Aorta (tissue), 5 donors: Measurements from ENCODE around the gene MTFP1. TPM values are rescaled to one million over a fixed set of nuclear protein-coding genes. Genes with fewer than 3 reads are reported as not detected.
A peak's percentile ranks its signal among the peaks of the same experiment; 100 is the strongest.

ENCODE experiments used
- ATAC-seq: fragments of 200-7000 bp; cut with Tn5 transposase; one replicate; pipeline ENCODE4 v1.9.1; 2022; ENCODE audit warnings: moderate library complexity; ENCODE audit not compliant: low FRiP score
- DNase-seq, 2 donors: peaks; one replicate each; pipeline ENCODE4 v3.0.0-alpha.2; 2020
- H3K27ac ChIP-seq, 2 donors: one replicate each; pipeline ENCODE4 v1.5.1; 2013; ENCODE audit warnings: low read length in 2 of 2, mild to moderate bottlenecking in 2 of 2, moderate library complexity in 2 of 2, control low read depth in 1 of 2, inconsistent platforms in 1 of 2, low read depth in 1 of 2
- H3K27me3 ChIP-seq, 2 donors: one replicate each; pipeline ENCODE4 v1.6.1; 2013; ENCODE audit warnings: control low read depth in 1 of 2, low read length in 1 of 2, mild to moderate bottlenecking in 1 of 2, moderate library complexity in 1 of 2; ENCODE audit not compliant: insufficient read depth in 2 of 2, control insufficient read depth in 1 of 2
- H3K36me3 ChIP-seq, 2 donors: one replicate each; pipeline ENCODE4 v1.6.1; 2013; ENCODE audit warnings: control low read depth in 1 of 2, low read length in 1 of 2, mild to moderate bottlenecking in 1 of 2; ENCODE audit not compliant: insufficient read depth in 2 of 2, control insufficient read depth in 1 of 2
- H3K4me1 ChIP-seq, 2 donors: one replicate each; pipeline ENCODE4 v1.6.1; 2013; ENCODE audit warnings: low read length in 2 of 2, control low read depth in 1 of 2, mild to moderate bottlenecking in 1 of 2, moderate library complexity in 1 of 2; ENCODE audit not compliant: insufficient read depth in 2 of 2, control insufficient read depth in 1 of 2
- H3K4me3 ChIP-seq, 2 donors: one replicate each; pipeline ENCODE4 v1.5.1; 2013; ENCODE audit warnings: low read length in 2 of 2, control low read depth in 1 of 2, mild to moderate bottlenecking in 1 of 2
- H3K9me3 ChIP-seq: one replicate; pipeline ENCODE4 v1.6.1; 2013; ENCODE audit warnings: mild to moderate bottlenecking, low read length; ENCODE audit not compliant: control insufficient read depth
- WGBS, 2 donors: extraction: QIAGEN DNeasy Blood & Tissue Kit; methylation state at CpG; one replicate each; pipeline ENCODE4 v1.1.7; 2013; 5-methylcytosine and 5-hydroxymethylcytosine counted together
- intact Hi-C, 2 donors: fragments of 100-400 bp; cut with DNase I; formaldehyde crosslinking; loops; one replicate each; pipeline versions ENCODE4 v1.14.2 to v1.15.0; 2022
- long read RNA-seq, 2 donors: library from polyadenylated mRNA; unstranded; transcript quantifications; one replicate each; pipeline ENCODE4 v2.0.0, GENCODE V29; 2020 to 2021
- polyA plus RNA-seq, 2 donors: library from polyadenylated mRNA; stranded (reverse); fragments of 200-250 nt; gene quantifications; one replicate each; pipeline ENCODE4 v1.2.3, GENCODE V29; 2013
- total RNA-seq, 2 donors: library from RNA; stranded (reverse); fragmentation: NEBNext Ultra II Directional; extraction: Animal tissue kit (Norgen Biotek cat#: 25700); gene quantifications; one replicate each; pipeline ENCODE4 v1.2.1, GENCODE V29; 2021
- donor health status: healthy with polysubstance abuse.
- donor health status: Bipolar disorder and iron deficiency.
- donor health status: DM: no; HTN: no; CAD: no.
- donor health status: DM: no; HTN: no; CAD: no.
- donor health status: DM: yes; HTN: yes; CAD: no.

Gene MTFP1
- total RNA-seq (1 to 10 TPM; 4.1 to 4.4 TPM), polyA plus RNA-seq (1 to 10 TPM; 4.0 to 6.8 TPM)
- long read RNA-seq, donor 1, transcript MTFP1-201 (4 exons, 1,370 nt), result major isoform, 15 of 20 reads
- long read RNA-seq, donor 1, partial matches to known transcripts, result 1 of 20 reads
- long read RNA-seq, donor 1, other reads (novel, unspliced or antisense), result 2 of 20 reads
- long read RNA-seq, donor 2, transcript MTFP1-201 (4 exons, 1,370 nt), result major isoform, 5 of 5 reads
- long read RNA-seq, donor 2, partial matches to known transcripts, result 0 of 5 reads
- long read RNA-seq, donor 2, other reads (novel, unspliced or antisense), result 0 of 5 reads

DNA sequence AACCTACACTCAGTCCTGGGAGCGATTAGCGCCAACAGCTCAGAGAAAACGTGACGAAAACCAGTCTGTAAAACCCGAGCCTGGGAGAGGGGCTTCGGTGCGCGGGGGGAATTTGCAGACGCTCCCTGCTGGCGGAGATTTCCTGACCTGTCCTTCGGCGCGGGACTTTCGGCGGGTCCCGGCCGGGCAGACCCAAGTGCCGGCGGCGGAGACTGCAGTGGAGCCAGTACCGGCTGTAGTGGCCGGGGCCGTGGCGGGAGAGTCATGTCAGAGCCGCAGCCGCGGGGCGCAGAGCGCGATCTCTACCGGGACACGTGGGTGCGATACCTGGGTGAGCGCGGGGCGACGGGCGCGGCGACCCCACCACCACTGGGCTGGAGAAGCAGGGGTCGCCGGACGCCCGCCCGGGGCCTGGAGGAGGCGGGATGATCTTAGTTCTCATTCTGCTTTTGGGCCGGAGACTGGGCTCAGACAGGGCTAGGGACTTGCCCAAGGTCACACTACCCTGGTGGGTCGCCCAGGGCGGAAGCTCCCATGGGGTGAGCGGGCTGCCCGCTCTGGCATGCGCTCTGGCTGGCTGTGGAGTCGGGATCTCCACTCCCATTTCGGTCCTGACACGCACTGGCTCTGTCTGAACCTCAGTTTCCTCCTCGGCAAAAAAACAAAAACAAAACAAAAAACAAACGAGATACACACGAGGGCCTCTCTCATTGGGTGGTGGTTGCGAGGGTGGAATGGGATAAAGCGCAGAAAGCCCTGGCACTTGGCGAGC, at the start of gene MTFP1:
Gene MTFP1 (plus strand): TSS at position 153 of the 772 bp plus-strand sequence. CDS start 112 bp downstream, at position 265.
- no peaks in the 10 kb centered on the region for H3K9me3 ChIP-seq
- peaks cover 0 to 3% of the 10 kb centered on the region in 2 donors for H3K4me1 ChIP-seq
- H3K36me3 ChIP-seq, result no peaks in the 10 kb centered on the region
- peak within 1 kb of the TSS; percentile 24 to 43 for H3K4me3 ChIP-seq
- DNase-seq (peak; percentile 71 to 87), ATAC-seq (no peak)
- no peaks in the 10 kb centered on the region for H3K27me3 ChIP-seq
- H3K27ac ChIP-seq, result peak within 1 kb of the TSS in 1 of 2 donors; percentile 30
- WGBS, 2 donors, result 1% methylated on average over 58 to 61 of the region's 61 CpGs
- intact Hi-C loops, result no loop called here

GRCh38 chr22:30380011-30380410, 45.6 kb upstream of the MTFP1 start:
- H3K4me1 ChIP-seq, result no peaks in the 10 kb centered on the region
- no peaks in the 10 kb centered on the region for H3K27me3 ChIP-seq
- intact Hi-C loops, result no loop called here
- WGBS, 2 donors, result 92 to 95% methylated on average over 19 to 20 of the region's 20 CpGs
- H3K27ac ChIP-seq, result no peak overlapping the region
- no peak for DNase-seq
- no peaks in the 10 kb centered on the region for H3K36me3 ChIP-seq
- H3K9me3 ChIP-seq, result no peaks in the 10 kb centered on the region
- ATAC-seq, result no peak
- H3K4me3 ChIP-seq, result no peak overlapping the region

DNA sequence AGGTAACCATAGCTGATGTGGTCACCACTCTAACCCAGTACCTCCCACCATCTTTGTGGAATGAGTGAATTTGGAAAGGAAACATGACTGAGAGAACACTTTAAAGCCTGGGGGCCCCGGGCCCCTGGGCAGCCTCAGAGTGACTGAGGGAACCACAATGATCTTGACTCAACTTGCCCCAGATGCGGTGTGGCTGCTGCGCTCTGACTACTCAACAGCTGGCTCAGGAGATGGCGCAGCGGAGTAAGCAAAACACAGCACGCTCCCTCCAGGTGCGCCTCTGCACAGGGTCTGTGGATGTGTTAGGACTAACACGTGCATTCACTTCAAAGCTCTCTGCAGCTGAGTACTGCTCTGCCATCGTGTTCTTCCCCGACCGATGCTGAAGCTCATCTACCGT, 44.3 kb upstream of the MTFP1 start:
- intact Hi-C loops, result no loop called here
- Histone ChIP-seq H3K27me3 (no peaks in the 10 kb centered on the region), H3K4me3 (no peak overlapping the region), H3K36me3 (no peaks in the 10 kb centered on the region), H3K9me3 (no peaks in the 10 kb centered on the region), H3K4me1 (no peaks in the 10 kb centered on the region), H3K27ac (no peak overlapping the region)
- 85 to 92% methylated on average over 12 of the region's 12 CpGs for whole genome bisulfite sequencing, 2 donors
- ATAC-seq (no peak), DNase-seq (no peak)

DNA sequence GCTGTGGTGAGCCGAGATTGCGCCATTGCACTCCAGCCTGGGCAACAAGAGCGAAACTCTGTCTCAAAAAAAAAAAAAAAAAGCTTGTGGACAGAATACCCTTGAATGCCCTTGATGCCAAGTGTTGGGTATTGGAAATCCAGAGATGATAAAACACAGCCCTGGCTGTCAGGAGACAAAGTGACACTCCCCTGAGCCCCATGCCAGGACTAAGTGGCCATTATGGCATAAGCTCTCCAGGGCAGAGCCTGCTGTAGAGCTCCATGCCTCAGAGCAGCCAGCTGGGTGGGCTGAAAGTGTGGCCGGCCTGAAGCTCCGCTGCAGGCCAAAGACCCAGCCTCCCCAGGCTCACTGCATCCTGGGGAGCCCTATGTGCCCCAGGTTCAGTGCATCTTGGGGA, 43.2 kb upstream of the MTFP1 start:
- ATAC-seq (no peak), DNase-seq (no peak)
- intact Hi-C loops, result no loop called here
- H3K27ac ChIP-seq, result no peak overlapping the region
- 90 to 95% methylated on average over 5 of the region's 5 CpGs for WGBS, 2 donors
- no peaks in the 10 kb centered on the region for H3K36me3 ChIP-seq
- H3K4me3 ChIP-seq, result no peak overlapping the region
- H3K27me3 ChIP-seq, result no peaks in the 10 kb centered on the region
- H3K9me3 ChIP-seq, result no peaks in the 10 kb centered on the region
- no peaks in the 10 kb centered on the region for H3K4me1 ChIP-seq

DNA sequence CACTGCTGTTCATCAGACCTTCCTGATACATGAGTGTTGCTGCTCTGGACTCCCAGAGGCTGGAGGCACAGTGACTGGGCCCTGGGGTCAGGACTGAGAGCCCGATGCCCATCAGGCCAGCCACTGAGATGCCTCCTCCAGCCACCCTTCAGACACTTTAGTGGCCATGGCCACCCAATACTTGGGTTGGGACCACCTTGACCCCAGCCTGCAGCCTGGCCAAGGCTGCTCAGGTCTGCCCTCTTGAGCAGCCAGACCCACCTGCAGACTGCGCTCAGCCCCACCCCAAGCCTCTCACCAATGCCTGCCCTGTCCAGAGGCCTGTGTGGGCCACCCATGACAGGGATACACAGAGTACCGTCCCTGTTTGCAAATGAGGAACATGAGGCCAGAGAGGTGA, 42.5 kb upstream of the MTFP1 start:
- intact Hi-C loops, result no loop called here
- no peaks in the 10 kb centered on the region for H3K27me3 ChIP-seq
- no peak overlapping the region for H3K4me3 ChIP-seq
- H3K36me3 ChIP-seq, result no peaks in the 10 kb centered on the region
- no peaks in the 10 kb centered on the region for H3K4me1 ChIP-seq
- WGBS, 2 donors, result 62 to 86% methylated on average over 3 of the region's 3 CpGs
- ATAC-seq (no peak), DNase-seq (no peak)
- no peaks in the 10 kb centered on the region for H3K9me3 ChIP-seq
- H3K27ac ChIP-seq, result no peak overlapping the region

GRCh38 chr22:30385942-30386341, 39.6 kb upstream of the MTFP1 start:
- Histone ChIP-seq H3K36me3 (no peaks in the 10 kb centered on the region), H3K4me3 (no peak overlapping the region), H3K4me1 (no peaks in the 10 kb centered on the region), H3K27ac (no peak overlapping the region), H3K27me3 (no peaks in the 10 kb centered on the region), H3K9me3 (no peaks in the 10 kb centered on the region)
- ATAC-seq (no peak), DNase-seq (no peak)
- intact Hi-C loops, result loop anchor here (2.0 kb wide), 4 partner anchors 29 to 277 kb away; partner anchors contain the start of genes CASTOR1 (in 1 of the 2), CCDC157 (in 1 of the 2) and SF3A1 (in 1 of the 2)
- 90 to 92% methylated on average over 10 of the region's 10 CpGs for WGBS, 2 donors

GRCh38 chr22:30386608-30386959, 39.0 kb upstream of the MTFP1 start:
- ATAC-seq (peak; percentile 4), DNase-seq (peak in 1 of 2 donors; percentile 54)
- no peaks in the 10 kb centered on the region for H3K4me1 ChIP-seq
- no peaks in the 10 kb centered on the region for H3K36me3 ChIP-seq
- 20 to 22% methylated on average over 10 of the region's 10 CpGs for WGBS, 2 donors
- intact Hi-C loops, result loop anchor here (2.0 kb wide), 4 partner anchors 30 to 278 kb away; partner anchors contain the start of genes CASTOR1 (in 1 of the 2), CCDC157 (in 1 of the 2) and SF3A1 (in 1 of the 2)
- H3K27me3 ChIP-seq, result no peaks in the 10 kb centered on the region
- no peaks in the 10 kb centered on the region for H3K9me3 ChIP-seq
- peak overlapping the region; percentile 56 to 88 for H3K4me3 ChIP-seq
- no peak overlapping the region for H3K27ac ChIP-seq

DNA sequence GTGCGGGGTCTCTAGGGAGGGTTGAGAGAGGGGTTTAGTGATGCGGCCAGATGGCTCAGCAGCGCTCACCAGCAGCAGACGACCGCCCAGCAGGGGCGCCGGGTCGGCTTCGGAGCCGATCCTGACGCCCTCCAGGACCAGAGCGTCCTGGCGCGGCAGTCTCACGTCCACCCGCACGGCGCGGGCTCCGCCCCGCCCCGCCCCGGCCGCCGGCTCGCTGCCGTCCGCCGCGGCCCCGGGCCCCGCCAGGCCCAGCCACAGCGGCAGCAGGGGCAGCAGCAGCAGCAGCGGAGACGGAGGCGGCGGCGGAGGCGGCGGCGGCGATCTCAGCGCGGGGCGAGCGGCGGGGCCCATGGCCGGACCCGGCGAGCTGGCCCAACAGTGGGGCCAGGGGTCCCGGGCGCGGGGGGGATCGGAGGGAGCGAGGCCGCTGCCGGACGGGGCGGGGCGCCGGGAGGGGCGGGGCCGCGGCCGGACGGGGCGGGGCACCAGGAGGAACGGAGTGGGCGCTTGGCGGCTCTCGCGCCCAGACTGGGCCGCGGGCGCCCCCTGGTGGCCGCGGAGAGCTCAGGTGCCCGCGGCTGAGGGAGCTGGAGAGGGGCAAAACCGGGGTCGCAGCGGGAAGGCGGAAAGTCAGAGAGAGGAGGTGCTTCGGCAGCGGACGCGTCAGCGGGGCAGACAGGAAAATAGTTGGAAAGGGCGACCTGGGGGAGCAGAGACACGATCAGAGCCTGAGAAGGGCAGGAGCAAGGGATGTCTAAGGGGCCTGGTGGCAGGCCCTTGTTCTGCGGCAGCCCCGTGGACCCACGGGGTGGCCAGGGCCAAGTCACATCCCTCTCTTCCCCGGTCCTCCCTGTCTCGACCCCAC, 38.4 kb upstream of the MTFP1 start, which contains the start of gene RNF215:
Gene RNF215 (minus strand): TSS at position 452 of the 868 bp plus-strand sequence. CDS start 98 bp downstream, at position 354.
- H3K27me3 ChIP-seq, result no peaks in the 10 kb centered on the region
- peak within 1 kb of the TSS; percentile 56 to 88 for H3K4me3 ChIP-seq
- DNase-seq (peak; percentile 86 to 94), ATAC-seq (peak; percentile 95)
- no peaks in the 10 kb centered on the region for H3K36me3 ChIP-seq
- WGBS, 2 donors, result 1% methylated on average over 71 to 95 of the region's 95 CpGs
- no peaks in the 10 kb centered on the region for H3K4me1 ChIP-seq
- no peaks in the 10 kb centered on the region for H3K9me3 ChIP-seq
- H3K27ac ChIP-seq, result no peak within 1 kb of the TSS
- intact Hi-C loops, result loop anchor here (1.0 to 2.0 kb wide), 5 partner anchors 30 to 278 kb away; partner anchors contain the start of genes CASTOR1 (in 1 of the 2), CCDC157 (in 1 of the 2) and SF3A1 (in 1 of the 2)
